MM.1S (cell line): ENCODE measurements around the gene ENTPD5.

Source experiments
- EZH2 ChIP-seq: fragments of 300-600 bp; sonication (generic); optimal IDR thresholded peaks from 2 replicates; pipeline ENCODE3; 2017; ENCODE audit warnings: low read depth, mild to moderate bottlenecking, antibody characterized with exemption, low read length, mixed read lengths
- TF ChIP-seq, protein P1 (sequence below): fragments of 300-600 bp; sonication (generic); IDR thresholded peaks from 2 replicates; pipeline ENCODE4 v1.5.1; 2016; ENCODE audit warnings: antibody characterized with exemption, low read length, mixed read lengths

DNA sequence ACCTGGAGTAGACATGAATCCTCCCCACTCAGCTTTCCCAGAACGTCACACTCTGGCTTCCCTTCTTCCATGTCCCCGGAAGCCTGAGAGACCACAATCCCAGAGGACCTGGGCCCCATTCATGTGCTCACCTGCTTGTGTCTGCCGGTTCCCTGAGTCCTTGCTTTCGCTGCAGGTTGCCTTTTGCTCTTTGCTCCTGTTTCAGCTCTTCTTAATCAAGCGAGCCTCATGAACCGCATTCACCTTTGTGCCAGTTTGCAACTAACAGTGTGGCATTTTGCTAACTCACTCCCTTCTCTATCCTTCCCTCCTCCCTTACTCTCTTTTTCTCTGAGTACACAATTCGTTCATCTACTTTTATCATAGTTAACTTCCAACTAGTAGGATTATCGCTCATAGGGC, 23.1 kb downstream of the ENTPD5 start:
- TF ChIP-seq, protein P1, sequence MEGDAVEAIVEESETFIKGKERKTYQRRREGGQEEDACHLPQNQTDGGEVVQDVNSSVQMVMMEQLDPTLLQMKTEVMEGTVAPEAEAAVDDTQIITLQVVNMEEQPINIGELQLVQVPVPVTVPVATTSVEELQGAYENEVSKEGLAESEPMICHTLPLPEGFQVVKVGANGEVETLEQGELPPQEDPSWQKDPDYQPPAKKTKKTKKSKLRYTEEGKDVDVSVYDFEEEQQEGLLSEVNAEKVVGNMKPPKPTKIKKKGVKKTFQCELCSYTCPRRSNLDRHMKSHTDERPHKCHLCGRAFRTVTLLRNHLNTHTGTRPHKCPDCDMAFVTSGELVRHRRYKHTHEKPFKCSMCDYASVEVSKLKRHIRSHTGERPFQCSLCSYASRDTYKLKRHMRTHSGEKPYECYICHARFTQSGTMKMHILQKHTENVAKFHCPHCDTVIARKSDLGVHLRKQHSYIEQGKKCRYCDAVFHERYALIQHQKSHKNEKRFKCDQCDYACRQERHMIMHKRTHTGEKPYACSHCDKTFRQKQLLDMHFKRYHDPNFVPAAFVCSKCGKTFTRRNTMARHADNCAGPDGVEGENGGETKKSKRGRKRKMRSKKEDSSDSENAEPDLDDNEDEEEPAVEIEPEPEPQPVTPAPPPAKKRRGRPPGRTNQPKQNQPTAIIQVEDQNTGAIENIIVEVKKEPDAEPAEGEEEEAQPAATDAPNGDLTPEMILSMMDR = no peak
- no peak for TF ChIP-seq EZH2
